Esophagus muscularis mucosa (tissue), 3 donors: ENCODE measurements around the gene CDH4.

Source experiments
- CTCF ChIP-seq, 3 experiments: fragments of 200-600 bp in 2 of 3; fragments of 450-650 bp in 1 of 3; sonication (generic) in 2 of 3; IDR thresholded peaks; one replicate each; pipeline ENCODE4 v1.5.1; 2017 to 2019; ENCODE audit warnings: antibody characterized with exemption in 3 of 3, mild to moderate bottlenecking in 2 of 3, moderate library complexity in 1 of 3
- POLR2A ChIP-seq: fragments of 450-650 bp; IDR thresholded peaks from one replicate; pipeline ENCODE4 v1.6.1; 2017; ENCODE audit warnings: antibody characterized with exemption, moderate library complexity, mild to moderate bottlenecking, low read depth
- POLR2AphosphoS5 ChIP-seq, 2 donors: sonication (generic); formaldehyde crosslinking; IDR thresholded peaks; one replicate each; pipeline ENCODE4 v1.6.1; 2017; ENCODE audit warnings: antibody characterized with exemption in 2 of 2

GRCh38 chr20:61522498-61523090, 270.5 kb downstream of the CDH4 start:
- no peak for TF ChIP-seq CTCF (IDR thresholded peaks at IDR 0.05)
- TF ChIP-seq POLR2A: no peak
- no peak for TF ChIP-seq POLR2AphosphoS5 (IDR thresholded peaks at IDR 0.05)
